Neural crest cell (in vitro differentiated cells): ENCODE measurements around the gene SMARCA2. TPM values are rescaled to one million over a fixed set of nuclear protein-coding genes. Genes with fewer than 3 reads are reported as not detected.

ENCODE experiments used
- DNase-seq: peaks from one replicate; pipeline ENCODE4 v3.0.0; 2021; ENCODE audit warnings: low read depth, mixed read lengths, low spot score
- H3K27ac Mint-ChIP-seq: one replicate; pipeline ENCODE4 v1.8.0; 2021; ENCODE audit warnings: mild to moderate bottlenecking, mixed read lengths; ENCODE audit not compliant: unreplicated experiment
- H3K27me3 Mint-ChIP-seq: 2 replicates; pipeline ENCODE4 v1.8.0; 2021; ENCODE audit warnings: low read depth, mild to moderate bottlenecking, mixed read lengths
- H3K36me3 Mint-ChIP-seq: 2 replicates; pipeline ENCODE4 v1.8.0; 2021; ENCODE audit warnings: low read depth, mild to moderate bottlenecking, mixed read lengths
- H3K4me1 Mint-ChIP-seq: 2 replicates; pipeline ENCODE4 v1.8.0; 2021; ENCODE audit warnings: mixed read lengths
- H3K4me3 Mint-ChIP-seq: one replicate; pipeline ENCODE4 v1.8.0; 2021; ENCODE audit warnings: mild to moderate bottlenecking, mixed read lengths
- H3K9me3 Mint-ChIP-seq: 2 replicates; pipeline ENCODE4 v1.8.0; 2021; ENCODE audit warnings: mixed read lengths
- CTCF ChIP-seq: fragments of 200-600 bp; sonication (generic); conservative IDR thresholded peaks from 2 replicates; pipeline ENCODE4 v1.5.0; 2021; ENCODE audit warnings: antibody characterized with exemption, mild to moderate bottlenecking
- total RNA-seq: library from RNA; stranded (reverse); gene quantifications from 2 replicates; pipeline ENCODE4 v1.2.1, GENCODE V29; 2021

Gene SMARCA2
- total RNA-seq, 1 donor from 2014 or later: 19.4 TPM

GRCh38 chr9:1977026-1977425, 38.1 kb upstream of the SMARCA2 start:
- Mint-ChIP-seq H3K9me3 (peaks cover 7% of the 10 kb centered on the region), H3K27ac (no peak overlapping the region), H3K36me3 (peaks cover 2% of the 10 kb centered on the region), H3K27me3 (no peaks in the 10 kb centered on the region), H3K4me3 (no peak overlapping the region), H3K4me1 (peaks cover 5% of the 10 kb centered on the region)
- TF ChIP-seq CTCF: no peak
- DNase-seq: no peak

GRCh38 chr9:1978941-1979340, 36.2 kb upstream of the SMARCA2 start:
- Mint-ChIP-seq H3K9me3 (no peaks in the 10 kb centered on the region), H3K27ac (no peak overlapping the region), H3K36me3 (no peaks in the 10 kb centered on the region), H3K4me3 (no peak overlapping the region), H3K27me3 (no peaks in the 10 kb centered on the region), H3K4me1 (peaks cover 5% of the 10 kb centered on the region)
- DNase-seq: no peak
- no peak for TF ChIP-seq CTCF

- Mint-ChIP-seq H3K36me3 (no peaks in the 10 kb centered on the region), H3K27ac (peak overlapping the region; percentile 78), H3K4me1 (peaks cover 5% of the 10 kb centered on the region), H3K9me3 (no peaks in the 10 kb centered on the region), H3K27me3 (no peaks in the 10 kb centered on the region), H3K4me3 (no peak overlapping the region)
- DNase-seq: no peak
- TF ChIP-seq CTCF: no peak
These were observed 35.3 kb upstream of the SMARCA2 start for GRCh38 chr9:1979741-1980367.

GRCh38 chr9:1980387-1980786, 34.8 kb upstream of the SMARCA2 start:
- no peaks in the 10 kb centered on the region for H3K27me3 Mint-ChIP-seq
- TF ChIP-seq CTCF: no peak
- H3K27ac Mint-ChIP-seq: no peak overlapping the region
- no peaks in the 10 kb centered on the region for H3K36me3 Mint-ChIP-seq
- H3K9me3 Mint-ChIP-seq: no peaks in the 10 kb centered on the region
- no peak for DNase-seq
- H3K4me3 Mint-ChIP-seq: no peak overlapping the region
- H3K4me1 Mint-ChIP-seq: peaks cover 5% of the 10 kb centered on the region

- no peak for TF ChIP-seq CTCF
- no peak overlapping the region for H3K4me3 Mint-ChIP-seq
- no peak overlapping the region for H3K27ac Mint-ChIP-seq
- no peaks in the 10 kb centered on the region for H3K27me3 Mint-ChIP-seq
- H3K4me1 Mint-ChIP-seq: peaks cover 5% of the 10 kb centered on the region
- DNase-seq: no peak
- H3K9me3 Mint-ChIP-seq: no peaks in the 10 kb centered on the region
- H3K36me3 Mint-ChIP-seq: no peaks in the 10 kb centered on the region
These were observed 33.1 kb upstream of the SMARCA2 start for GRCh38 chr9:1982074-1982473.
